IMR-90 (cell line): Measurements from ENCODE around the gene SPATC1L.

Source experiments
- CEBPB ChIP-seq: IDR thresholded peaks from 2 replicates; pipeline ENCODE4 v1.6.1; 2012; ENCODE audit warnings: low read depth, low read length, improper control_type of control experiment
- CTCF ChIP-seq: conservative IDR thresholded peaks from 2 replicates; pipeline ENCODE4 v1.5.1; 2012; ENCODE audit warnings: mild to moderate bottlenecking, low read depth, low read length, improper control_type of control experiment
- RAD21 ChIP-seq: IDR thresholded peaks from 2 replicates; pipeline ENCODE4 v1.6.1; 2012; ENCODE audit warnings: low read length, improper control_type of control experiment

- TF ChIP-seq CEBPB (no peak), RAD21 (no peak), CTCF (no peak)
These were observed 59.1 kb downstream of the SPATC1L start for GRCh38 chr21:46124926-46125845.
